ENCODE data around the gene GREM1.

Gene GREM1

DNA sequence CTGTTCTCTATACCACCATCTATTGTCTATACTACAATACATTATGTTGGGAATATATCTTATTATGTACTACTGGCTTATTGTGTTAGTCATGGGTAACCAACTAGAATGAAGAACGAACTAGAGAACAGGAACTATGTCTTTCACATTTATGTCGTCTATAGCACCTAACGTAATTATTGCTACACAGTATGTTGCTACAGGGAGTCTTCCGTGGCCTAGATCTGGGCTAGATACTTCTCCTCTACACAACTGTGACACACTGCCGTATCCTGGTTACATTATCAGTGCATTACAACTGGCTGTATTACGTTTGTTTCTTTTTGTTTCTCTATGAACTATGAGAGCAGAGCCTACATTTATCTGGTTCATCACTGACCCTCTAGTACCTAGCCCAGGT lies 42.3 kb upstream of the GREM1 start:
- H3K9me3 ChIP-seq (ENCODE audit: insufficient read depth, low read depth, low read length), result no peaks in the 10 kb centered on the region
- no peaks in the 10 kb centered on the region for H3K27me3 ChIP-seq (ENCODE audit: insufficient read depth, low read length, poor library complexity, severe bottlenecking)
- H3K79me2 ChIP-seq (ENCODE audit: insufficient read depth, low read length), result no peaks in the 10 kb centered on the region
- H3K36me3 ChIP-seq (ENCODE audit: insufficient read depth, low read length), result no peaks in the 10 kb centered on the region
- no peak overlapping the region for H2AFZ ChIP-seq (ENCODE audit: low read length)
- H3K4me3 ChIP-seq (ENCODE audit: low read length, poor library complexity, severe bottlenecking), result no peak overlapping the region
- no peak for TF ChIP-seq CTCF (conservative IDR thresholded peaks at IDR 0.05; ENCODE audit: low read length)
- no peaks in the 10 kb centered on the region for H3K4me1 ChIP-seq (ENCODE audit: insufficient read depth, low read length, poor library complexity, severe bottlenecking)
- H3K9ac ChIP-seq (ENCODE audit: low read depth, low read length, poor library complexity, severe bottlenecking), result no peak overlapping the region
- no peaks in the 10 kb centered on the region for H3K9me2 ChIP-seq (replicated peaks; ENCODE audit: low read depth, low read length)
- no peaks in the 10 kb centered on the region for H4K20me1 ChIP-seq (ENCODE audit: insufficient read depth, low read length, poor library complexity, severe bottlenecking)
- H3K4me2 ChIP-seq (ENCODE audit: low read depth, low read length, poor library complexity, severe bottlenecking), result no peak overlapping the region
- no peaks in the 10 kb centered on the region for H3F3A ChIP-seq (ENCODE audit: low read depth)

DNA sequence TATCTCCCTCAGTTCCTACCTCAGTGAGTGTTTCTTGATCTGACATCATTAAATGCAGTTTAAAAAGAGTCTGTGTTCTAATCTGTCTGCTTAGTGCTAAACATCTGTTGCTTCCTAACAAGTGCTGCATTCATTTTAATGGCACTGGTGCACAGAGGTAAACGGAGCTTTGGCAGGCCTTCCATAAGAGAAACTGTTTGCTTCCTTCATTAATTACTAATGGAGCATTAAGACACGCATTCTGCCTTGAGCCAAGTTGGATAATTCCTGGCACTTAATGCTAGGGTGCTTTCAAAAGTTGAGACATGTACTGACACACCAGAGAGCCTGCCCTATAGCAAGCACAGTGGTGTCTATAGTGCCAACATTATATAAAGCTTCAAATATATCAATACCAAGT lies 41.6 kb upstream of the GREM1 start:
- Histone ChIP-seq H2AFZ (ENCODE audit: low read length) (no peak overlapping the region), H3F3A (ENCODE audit: low read depth) (no peaks in the 10 kb centered on the region), H3K36me3 (ENCODE audit: insufficient read depth, low read length) (no peaks in the 10 kb centered on the region), H3K9me2 (replicated peaks; ENCODE audit: low read depth, low read length) (no peaks in the 10 kb centered on the region), H3K4me1 (ENCODE audit: insufficient read depth, low read length, poor library complexity, severe bottlenecking) (no peaks in the 10 kb centered on the region), H3K27me3 (ENCODE audit: insufficient read depth, low read length, poor library complexity, severe bottlenecking) (no peaks in the 10 kb centered on the region), H3K4me2 (ENCODE audit: low read depth, low read length, poor library complexity, severe bottlenecking) (no peak overlapping the region), H4K20me1 (ENCODE audit: insufficient read depth, low read length, poor library complexity, severe bottlenecking) (no peaks in the 10 kb centered on the region), H3K4me3 (ENCODE audit: low read length, poor library complexity, severe bottlenecking) (no peak overlapping the region), H3K9ac (ENCODE audit: low read depth, low read length, poor library complexity, severe bottlenecking) (no peak overlapping the region), H3K9me3 (ENCODE audit: insufficient read depth, low read depth, low read length) (no peaks in the 10 kb centered on the region), H3K79me2 (ENCODE audit: insufficient read depth, low read length) (no peaks in the 10 kb centered on the region)
- TF ChIP-seq CTCF (conservative IDR thresholded peaks at IDR 0.05; ENCODE audit: low read length) (no peak), EZH2phosphoT487 (IDR thresholded peaks at IDR 0.05; ENCODE audit: borderline replicate concordance) (no peak)

GRCh38 chr15:32677238-32677750 lies 40.5 kb upstream of the GREM1 start:
- H3K9me2 ChIP-seq (replicated peaks; ENCODE audit: low read depth, low read length), result no peaks in the 10 kb centered on the region
- no peaks in the 10 kb centered on the region for H3K79me2 ChIP-seq (ENCODE audit: insufficient read depth, low read length)
- H3K9ac ChIP-seq (ENCODE audit: low read depth, low read length, poor library complexity, severe bottlenecking), result no peak overlapping the region
- no peaks in the 10 kb centered on the region for H3F3A ChIP-seq (ENCODE audit: low read depth)
- H2AFZ ChIP-seq (ENCODE audit: low read length), result no peak overlapping the region
- H3K4me3 ChIP-seq (ENCODE audit: low read length, poor library complexity, severe bottlenecking), result no peak overlapping the region
- H3K9me3 ChIP-seq (ENCODE audit: insufficient read depth, low read depth, low read length), result no peaks in the 10 kb centered on the region
- no peak for TF ChIP-seq CTCF (conservative IDR thresholded peaks at IDR 0.05; ENCODE audit: low read length)
- TF ChIP-seq EZH2phosphoT487 (IDR thresholded peaks at IDR 0.05; ENCODE audit: borderline replicate concordance), result no peak
- H4K20me1 ChIP-seq (ENCODE audit: insufficient read depth, low read length, poor library complexity, severe bottlenecking), result no peaks in the 10 kb centered on the region
- no peaks in the 10 kb centered on the region for H3K36me3 ChIP-seq (ENCODE audit: insufficient read depth, low read length)
- H3K27me3 ChIP-seq (ENCODE audit: insufficient read depth, low read length, poor library complexity, severe bottlenecking), result no peaks in the 10 kb centered on the region
- no peaks in the 10 kb centered on the region for H3K4me1 ChIP-seq (ENCODE audit: insufficient read depth, low read length, poor library complexity, severe bottlenecking)
- no peak overlapping the region for H3K4me2 ChIP-seq (ENCODE audit: low read depth, low read length, poor library complexity, severe bottlenecking)

All from Loucy (cell line).